GM23338 (cell line): ENCODE results near the gene SMIM7. TPM values are rescaled to one million over a fixed set of nuclear protein-coding genes. Genes with fewer than 3 reads are reported as not detected.

Source experiments
- EZH2 ChIP-seq: fragments of 200-600 bp; sonication (generic); IDR thresholded peaks from one replicate; pipeline ENCODE4 v1.8.0; 2017; ENCODE audit warnings: antibody characterized with exemption, mild to moderate bottlenecking, low read depth; ENCODE audit not compliant: unreplicated experiment
- EZH2phosphoT487 ChIP-seq: fragments of 200-600 bp; sonication (generic); IDR thresholded peaks from one replicate; pipeline ENCODE4 v1.8.1; 2018; ENCODE audit warnings: antibody characterized with exemption; ENCODE audit not compliant: unreplicated experiment
- JUNB ChIP-seq: IDR thresholded peaks from one replicate; pipeline ENCODE4 v1.6.1; 2016; ENCODE audit warnings: antibody characterized with exemption; ENCODE audit not compliant: unreplicated experiment
- NANOG ChIP-seq: IDR thresholded peaks from 2 replicates; pipeline ENCODE4 v1.6.1; 2016; ENCODE audit warnings: antibody characterized with exemption, borderline replicate concordance
- POLR2AphosphoS5 ChIP-seq: IDR thresholded peaks from 2 replicates; pipeline ENCODE4 v1.6.1; 2016; ENCODE audit warnings: antibody characterized with exemption, low read depth
- STAT1 ChIP-seq: IDR thresholded peaks from one replicate; pipeline ENCODE4 v1.6.1; 2016; ENCODE audit warnings: antibody characterized with exemption; ENCODE audit not compliant: unreplicated experiment
- ZNF114 ChIP-seq: fragments of 250-450 bp; sonication (Bioruptor Pico); IDR thresholded peaks from 2 replicates; pipeline ENCODE4 v1.5.0; 2020; ENCODE audit warnings: mild to moderate bottlenecking, moderate library complexity
- ZNF331 ChIP-seq: fragments of 250-450 bp; sonication (Bioruptor Pico); IDR thresholded peaks from 2 replicates; pipeline ENCODE4 v1.5.0; 2020; ENCODE audit warnings: low read depth, mild to moderate bottlenecking, moderate library complexity
- polyA plus RNA-seq: library from polyadenylated mRNA; unstranded; fragments of >200 nt; fragmentation: Nextera tagmentation; extraction: Ambion mirVana; gene quantifications from 2 replicates; pipeline ENCODE4 v1.2.1, GENCODE V29; 2016
- total RNA-seq: library from RNA; depleted of rRNA; stranded (reverse); fragments of >200 nt; shearing (Covaris generic); gene quantifications from 2 replicates; pipeline ENCODE4 v1.2.3, GENCODE V29; 2014
- TF ChIP-seq, protein P1 (sequence below): fragments of 250-450 bp; sonication (Bioruptor Pico); IDR thresholded peaks from 2 replicates; pipeline ENCODE4 v1.5.0; 2020; ENCODE audit warnings: mild to moderate bottlenecking, moderate library complexity
- TF ChIP-seq, protein P2 (sequence below): IDR thresholded peaks from 2 replicates; pipeline ENCODE4 v1.6.1; 2016; ENCODE audit warnings: antibody characterized with exemption
- TF ChIP-seq, protein P3 (sequence below), 2 experiments: fragments of 200-600 bp in 1 of 2; sonication (generic) in 1 of 2; conservative IDR thresholded peaks; 2 replicates each; pipeline versions ENCODE4 v1.5.1 to v1.6.1; 2016 to 2017; ENCODE audit warnings: antibody characterized with exemption in 2 of 2, low read depth in 2 of 2, mild to moderate bottlenecking in 2 of 2, moderate library complexity in 1 of 2

SMIM7 gene
- total and polyA plus RNA-seq, 2 experiments from 2014 or later, result 81.7 to 84.5 TPM

DNA sequence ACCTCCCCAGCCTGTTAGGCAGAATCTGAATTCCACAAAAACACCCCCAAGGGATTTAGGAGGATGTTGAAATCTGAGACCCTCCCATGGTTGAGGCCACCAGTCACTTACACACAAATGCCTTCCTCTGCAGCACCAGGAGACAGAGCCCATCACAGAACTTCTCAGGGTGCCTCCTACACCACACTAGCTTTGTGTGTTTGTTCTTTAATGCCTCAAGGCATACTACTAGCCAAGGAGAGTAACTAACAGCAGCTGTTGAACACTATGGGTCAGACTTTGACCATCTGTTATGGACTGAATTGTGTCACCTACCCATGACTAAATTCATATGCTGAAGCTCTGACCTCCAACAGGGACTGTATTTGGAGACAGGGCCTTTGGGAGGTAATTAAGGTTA lies 22.4 kb downstream of the SMIM7 start (continued):
- TF ChIP-seq, protein P1, sequence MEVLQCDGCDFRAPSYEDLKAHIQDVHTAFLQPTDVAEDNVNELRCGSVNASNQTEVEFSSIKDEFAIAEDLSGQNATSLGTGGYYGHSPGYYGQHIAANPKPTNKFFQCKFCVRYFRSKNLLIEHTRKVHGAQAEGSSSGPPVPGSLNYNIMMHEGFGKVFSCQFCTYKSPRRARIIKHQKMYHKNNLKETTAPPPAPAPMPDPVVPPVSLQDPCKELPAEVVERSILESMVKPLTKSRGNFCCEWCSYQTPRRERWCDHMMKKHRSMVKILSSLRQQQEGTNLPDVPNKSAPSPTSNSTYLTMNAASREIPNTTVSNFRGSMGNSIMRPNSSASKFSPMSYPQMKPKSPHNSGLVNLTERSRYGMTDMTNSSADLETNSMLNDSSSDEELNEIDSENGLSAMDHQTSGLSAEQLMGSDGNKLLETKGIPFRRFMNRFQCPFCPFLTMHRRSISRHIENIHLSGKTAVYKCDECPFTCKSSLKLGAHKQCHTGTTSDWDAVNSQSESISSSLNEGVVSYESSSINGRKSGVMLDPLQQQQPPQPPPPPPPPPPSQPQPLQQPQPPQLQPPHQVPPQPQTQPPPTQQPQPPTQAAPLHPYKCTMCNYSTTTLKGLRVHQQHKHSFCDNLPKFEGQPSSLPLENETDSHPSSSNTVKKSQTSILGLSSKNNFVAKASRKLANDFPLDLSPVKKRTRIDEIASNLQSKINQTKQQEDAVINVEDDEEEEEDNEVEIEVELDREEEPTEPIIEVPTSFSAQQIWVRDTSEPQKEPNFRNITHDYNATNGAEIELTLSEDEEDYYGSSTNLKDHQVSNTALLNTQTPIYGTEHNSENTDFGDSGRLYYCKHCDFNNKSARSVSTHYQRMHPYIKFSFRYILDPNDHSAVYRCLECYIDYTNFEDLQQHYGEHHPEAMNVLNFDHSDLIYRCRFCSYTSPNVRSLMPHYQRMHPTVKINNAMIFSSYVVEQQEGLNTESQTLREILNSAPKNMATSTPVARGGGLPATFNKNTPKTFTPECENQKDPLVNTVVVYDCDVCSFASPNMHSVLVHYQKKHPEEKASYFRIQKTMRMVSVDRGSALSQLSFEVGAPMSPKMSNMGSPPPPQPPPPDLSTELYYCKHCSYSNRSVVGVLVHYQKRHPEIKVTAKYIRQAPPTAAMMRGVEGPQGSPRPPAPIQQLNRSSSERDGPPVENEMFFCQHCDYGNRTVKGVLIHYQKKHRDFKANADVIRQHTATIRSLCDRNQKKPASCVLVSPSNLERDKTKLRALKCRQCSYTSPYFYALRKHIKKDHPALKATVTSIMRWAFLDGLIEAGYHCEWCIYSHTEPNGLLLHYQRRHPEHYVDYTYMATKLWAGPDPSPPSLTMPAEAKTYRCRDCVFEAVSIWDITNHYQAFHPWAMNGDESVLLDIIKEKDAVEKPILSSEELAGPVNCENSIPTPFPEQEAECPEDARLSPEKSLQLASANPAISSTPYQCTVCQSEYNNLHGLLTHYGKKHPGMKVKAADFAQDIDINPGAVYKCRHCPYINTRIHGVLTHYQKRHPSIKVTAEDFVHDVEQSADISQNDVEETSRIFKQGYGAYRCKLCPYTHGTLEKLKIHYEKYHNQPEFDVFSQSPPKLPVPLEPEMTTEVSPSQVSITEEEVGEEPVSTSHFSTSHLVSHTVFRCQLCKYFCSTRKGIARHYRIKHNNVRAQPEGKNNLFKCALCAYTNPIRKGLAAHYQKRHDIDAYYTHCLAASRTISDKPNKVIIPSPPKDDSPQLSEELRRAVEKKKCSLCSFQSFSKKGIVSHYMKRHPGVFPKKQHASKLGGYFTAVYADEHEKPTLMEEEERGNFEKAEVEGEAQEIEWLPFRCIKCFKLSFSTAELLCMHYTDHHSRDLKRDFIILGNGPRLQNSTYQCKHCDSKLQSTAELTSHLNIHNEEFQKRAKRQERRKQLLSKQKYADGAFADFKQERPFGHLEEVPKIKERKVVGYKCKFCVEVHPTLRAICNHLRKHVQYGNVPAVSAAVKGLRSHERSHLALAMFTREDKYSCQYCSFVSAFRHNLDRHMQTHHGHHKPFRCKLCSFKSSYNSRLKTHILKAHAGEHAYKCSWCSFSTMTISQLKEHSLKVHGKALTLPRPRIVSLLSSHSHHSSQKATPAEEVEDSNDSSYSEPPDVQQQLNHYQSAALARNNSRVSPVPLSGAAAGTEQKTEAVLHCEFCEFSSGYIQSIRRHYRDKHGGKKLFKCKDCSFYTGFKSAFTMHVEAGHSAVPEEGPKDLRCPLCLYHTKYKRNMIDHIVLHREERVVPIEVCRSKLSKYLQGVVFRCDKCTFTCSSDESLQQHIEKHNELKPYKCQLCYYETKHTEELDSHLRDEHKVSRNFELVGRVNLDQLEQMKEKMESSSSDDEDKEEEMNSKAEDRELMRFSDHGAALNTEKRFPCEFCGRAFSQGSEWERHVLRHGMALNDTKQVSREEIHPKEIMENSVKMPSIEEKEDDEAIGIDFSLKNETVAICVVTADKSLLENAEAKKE (CRISPR knock-in tag), result no peak
- no peak for TF ChIP-seq NANOG
- TF ChIP-seq, protein P2, sequence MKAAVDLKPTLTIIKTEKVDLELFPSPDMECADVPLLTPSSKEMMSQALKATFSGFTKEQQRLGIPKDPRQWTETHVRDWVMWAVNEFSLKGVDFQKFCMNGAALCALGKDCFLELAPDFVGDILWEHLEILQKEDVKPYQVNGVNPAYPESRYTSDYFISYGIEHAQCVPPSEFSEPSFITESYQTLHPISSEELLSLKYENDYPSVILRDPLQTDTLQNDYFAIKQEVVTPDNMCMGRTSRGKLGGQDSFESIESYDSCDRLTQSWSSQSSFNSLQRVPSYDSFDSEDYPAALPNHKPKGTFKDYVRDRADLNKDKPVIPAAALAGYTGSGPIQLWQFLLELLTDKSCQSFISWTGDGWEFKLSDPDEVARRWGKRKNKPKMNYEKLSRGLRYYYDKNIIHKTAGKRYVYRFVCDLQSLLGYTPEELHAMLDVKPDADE, result no peak
- TF ChIP-seq, protein P3, sequence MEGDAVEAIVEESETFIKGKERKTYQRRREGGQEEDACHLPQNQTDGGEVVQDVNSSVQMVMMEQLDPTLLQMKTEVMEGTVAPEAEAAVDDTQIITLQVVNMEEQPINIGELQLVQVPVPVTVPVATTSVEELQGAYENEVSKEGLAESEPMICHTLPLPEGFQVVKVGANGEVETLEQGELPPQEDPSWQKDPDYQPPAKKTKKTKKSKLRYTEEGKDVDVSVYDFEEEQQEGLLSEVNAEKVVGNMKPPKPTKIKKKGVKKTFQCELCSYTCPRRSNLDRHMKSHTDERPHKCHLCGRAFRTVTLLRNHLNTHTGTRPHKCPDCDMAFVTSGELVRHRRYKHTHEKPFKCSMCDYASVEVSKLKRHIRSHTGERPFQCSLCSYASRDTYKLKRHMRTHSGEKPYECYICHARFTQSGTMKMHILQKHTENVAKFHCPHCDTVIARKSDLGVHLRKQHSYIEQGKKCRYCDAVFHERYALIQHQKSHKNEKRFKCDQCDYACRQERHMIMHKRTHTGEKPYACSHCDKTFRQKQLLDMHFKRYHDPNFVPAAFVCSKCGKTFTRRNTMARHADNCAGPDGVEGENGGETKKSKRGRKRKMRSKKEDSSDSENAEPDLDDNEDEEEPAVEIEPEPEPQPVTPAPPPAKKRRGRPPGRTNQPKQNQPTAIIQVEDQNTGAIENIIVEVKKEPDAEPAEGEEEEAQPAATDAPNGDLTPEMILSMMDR (conservative IDR thresholded peaks at IDR 0.05; ENCODE audit: low read depth in 2 of 2), result no peak
- TF ChIP-seq STAT1, result no peak
- TF ChIP-seq JUNB, result no peak
- no peak for TF ChIP-seq POLR2AphosphoS5
- TF ChIP-seq EZH2, result no peak
- TF ChIP-seq ZNF114 (CRISPR knock-in tag), result no peak
- no peak for TF ChIP-seq ZNF331 (CRISPR knock-in tag)
- no peak for TF ChIP-seq EZH2phosphoT487
